Body of pancreas (tissue), 4 donors: ENCODE data around the gene BORCS6. TPM values are rescaled to one million over a fixed set of nuclear protein-coding genes. Genes with fewer than 3 reads are reported as not detected.

ENCODE experiments used
- ATAC-seq: fragments of 150-250 bp; one replicate; pipeline ENCODE4 v1.9.1; 2016
- DNase-seq, 4 donors: peaks; one replicate each; pipeline ENCODE4 v3.0.0-alpha.2; 2019
- H3K27ac ChIP-seq, 4 donors: fragments of 200-600 bp; sonication (generic); 1 replicate in 3 of 4; 2 replicates in 1 of 4; pipeline versions ENCODE4 v1.5.1 to v1.6.1; 2016 to 2019; ENCODE audit warnings: mild to moderate bottlenecking in 1 of 4, mixed read lengths in 1 of 4, moderate library complexity in 1 of 4
- H3K27me3 ChIP-seq, 2 donors: fragments of 200-600 bp; sonication (generic); one replicate each; pipeline ENCODE4 v1.6.0; 2016; ENCODE audit warnings: mild to moderate bottlenecking in 1 of 2
- H3K36me3 ChIP-seq, 2 donors: fragments of 200-600 bp; sonication (generic); replicated peaks in 1 of 2; 2 replicates each; pipeline ENCODE4 v1.5.1; 2016; ENCODE audit warnings: low read depth in 2 of 2; ENCODE audit not compliant: insufficient read depth in 1 of 2
- H3K4me1 ChIP-seq: fragments of 200-600 bp; sonication (generic); one replicate; pipeline ENCODE4 v1.6.0; 2016
- H3K4me3 ChIP-seq, 2 donors: fragments of 200-600 bp; sonication (generic); 1 replicate in 1 of 2; 2 replicates in 1 of 2; pipeline ENCODE4 v1.5.1; 2016 to 2019
- H3K9me3 ChIP-seq, 3 donors: fragments of 200-600 bp; sonication (generic); 1 replicate in 2 of 3; 2 replicates in 1 of 3; pipeline ENCODE4 v1.5.1; 2016
- POLR2A ChIP-seq, 3 donors: fragments of 450-650 bp; IDR thresholded peaks; one replicate each; pipeline ENCODE4 v1.6.1; 2016; ENCODE audit warnings: antibody characterized with exemption in 3 of 3, mild to moderate bottlenecking in 2 of 3
- WGBS, 2 donors: methylation state at CpG; one replicate each; pipeline ENCODE4 v1.1.5; 2017; 5-methylcytosine and 5-hydroxymethylcytosine counted together
- intact Hi-C: fragments of 100-400 bp; cut with DNase I; formaldehyde crosslinking; loops from one replicate; pipeline ENCODE4 v1.15.1; 2023
- total RNA-seq, 2 donors: library from RNA; depleted of rRNA; stranded (reverse); fragments of >200 nt; gene quantifications; one replicate each; pipeline ENCODE4 v1.1.0, GENCODE V29; 2016
- TF ChIP-seq, protein P1 (sequence below), 7 experiments: fragments of 450-650 bp in 4 of 7; fragments of 200-600 bp in 3 of 7; sonication (generic) in 3 of 7; IDR thresholded peaks; one replicate each; pipeline ENCODE4 v1.5.1; 2016 to 2019; ENCODE audit warnings: antibody characterized with exemption in 7 of 7

BORCS6 gene
- total RNA-seq, 2 donors from 2014 or later, result 11.9 to 16.2 TPM

DNA sequence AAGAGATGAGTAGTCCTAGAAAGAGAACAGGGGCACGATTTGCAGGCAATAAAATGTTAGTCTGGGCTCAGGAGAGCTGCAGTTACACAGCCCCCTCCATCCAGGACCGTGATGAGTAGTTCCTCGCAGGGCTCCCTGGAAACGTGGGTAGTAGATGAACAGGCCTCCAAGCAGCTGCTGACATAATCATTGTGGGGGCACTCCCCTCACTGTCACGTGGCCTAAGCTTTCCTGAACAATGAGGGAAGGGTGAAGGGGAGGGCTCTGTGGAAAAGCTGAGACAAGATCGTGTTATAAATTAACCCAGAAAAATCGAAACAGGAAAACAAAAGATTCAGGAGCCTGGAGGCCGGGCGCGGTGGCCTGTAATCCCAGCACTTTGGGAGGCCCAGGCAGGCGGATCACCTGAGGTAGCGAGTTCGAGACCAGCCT lies 36.4 kb downstream of the BORCS6 start:
- ATAC-seq (peak; percentile 25), DNase-seq (peak; percentile 87 to 97 (median 90))
- H3K4me1 ChIP-seq, result peaks cover 63% of the 10 kb centered on the region
- no peak overlapping the region for H3K4me3 ChIP-seq
- peak in 1 of 3 donors; percentile 29 for TF ChIP-seq POLR2A (IDR thresholded peaks at IDR 0.05)
- TF ChIP-seq, protein P1, sequence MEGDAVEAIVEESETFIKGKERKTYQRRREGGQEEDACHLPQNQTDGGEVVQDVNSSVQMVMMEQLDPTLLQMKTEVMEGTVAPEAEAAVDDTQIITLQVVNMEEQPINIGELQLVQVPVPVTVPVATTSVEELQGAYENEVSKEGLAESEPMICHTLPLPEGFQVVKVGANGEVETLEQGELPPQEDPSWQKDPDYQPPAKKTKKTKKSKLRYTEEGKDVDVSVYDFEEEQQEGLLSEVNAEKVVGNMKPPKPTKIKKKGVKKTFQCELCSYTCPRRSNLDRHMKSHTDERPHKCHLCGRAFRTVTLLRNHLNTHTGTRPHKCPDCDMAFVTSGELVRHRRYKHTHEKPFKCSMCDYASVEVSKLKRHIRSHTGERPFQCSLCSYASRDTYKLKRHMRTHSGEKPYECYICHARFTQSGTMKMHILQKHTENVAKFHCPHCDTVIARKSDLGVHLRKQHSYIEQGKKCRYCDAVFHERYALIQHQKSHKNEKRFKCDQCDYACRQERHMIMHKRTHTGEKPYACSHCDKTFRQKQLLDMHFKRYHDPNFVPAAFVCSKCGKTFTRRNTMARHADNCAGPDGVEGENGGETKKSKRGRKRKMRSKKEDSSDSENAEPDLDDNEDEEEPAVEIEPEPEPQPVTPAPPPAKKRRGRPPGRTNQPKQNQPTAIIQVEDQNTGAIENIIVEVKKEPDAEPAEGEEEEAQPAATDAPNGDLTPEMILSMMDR (IDR thresholded peaks at IDR 0.05), result peak in 1 of 7 experiments; percentile 9
- no peaks in the 10 kb centered on the region for H3K27me3 ChIP-seq
- peak overlapping the region; percentile 99 to 100 (median 100) for H3K27ac ChIP-seq
- peaks cover 13 to 14% of the 10 kb centered on the region in 2 donors for H3K36me3 ChIP-seq
- intact Hi-C loops, result no loop called here
- 4 to 8% methylated on average over 13 of the region's 13 CpGs for WGBS, 2 donors
- no peaks in the 10 kb centered on the region for H3K9me3 ChIP-seq

DNA sequence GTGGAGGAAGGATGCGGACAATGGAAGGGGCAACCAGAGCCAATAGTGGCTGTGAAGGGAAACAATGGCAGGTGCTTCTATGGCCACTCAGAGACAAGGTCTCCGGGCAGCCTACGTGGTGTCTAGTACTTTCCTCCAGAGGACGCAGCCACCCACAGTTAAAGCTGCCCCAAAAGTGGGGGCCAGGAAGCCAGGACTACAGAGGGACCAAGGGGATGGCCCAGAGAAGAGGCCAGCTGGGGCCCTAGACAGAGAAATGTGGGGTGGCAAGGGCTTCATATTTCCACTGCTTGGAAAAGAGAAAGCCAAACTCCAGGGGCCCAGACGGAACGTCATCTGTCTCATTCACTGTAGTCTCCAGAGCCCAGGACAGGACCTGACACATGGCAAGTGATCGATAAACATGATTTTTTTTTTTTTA lies 36.9 kb downstream of the BORCS6 start:
- no peaks in the 10 kb centered on the region for H3K9me3 ChIP-seq
- H3K36me3 ChIP-seq, result peaks cover 18 to 19% of the 10 kb centered on the region in 2 donors
- ATAC-seq (no peak), DNase-seq (peak in 2 of 4 donors; percentile 44)
- peaks cover 64% of the 10 kb centered on the region for H3K4me1 ChIP-seq
- H3K27ac ChIP-seq, result peak overlapping the region; percentile 99 to 100 (median 100)
- H3K27me3 ChIP-seq, result no peaks in the 10 kb centered on the region
- WGBS, 2 donors, result 52 to 54% methylated on average over 7 of the region's 7 CpGs
- TF ChIP-seq, protein P1 (IDR thresholded peaks at IDR 0.05), result no peak
- TF ChIP-seq POLR2A (IDR thresholded peaks at IDR 0.05), result no peak
- no peak overlapping the region for H3K4me3 ChIP-seq
- intact Hi-C loops, result no loop called here

DNA sequence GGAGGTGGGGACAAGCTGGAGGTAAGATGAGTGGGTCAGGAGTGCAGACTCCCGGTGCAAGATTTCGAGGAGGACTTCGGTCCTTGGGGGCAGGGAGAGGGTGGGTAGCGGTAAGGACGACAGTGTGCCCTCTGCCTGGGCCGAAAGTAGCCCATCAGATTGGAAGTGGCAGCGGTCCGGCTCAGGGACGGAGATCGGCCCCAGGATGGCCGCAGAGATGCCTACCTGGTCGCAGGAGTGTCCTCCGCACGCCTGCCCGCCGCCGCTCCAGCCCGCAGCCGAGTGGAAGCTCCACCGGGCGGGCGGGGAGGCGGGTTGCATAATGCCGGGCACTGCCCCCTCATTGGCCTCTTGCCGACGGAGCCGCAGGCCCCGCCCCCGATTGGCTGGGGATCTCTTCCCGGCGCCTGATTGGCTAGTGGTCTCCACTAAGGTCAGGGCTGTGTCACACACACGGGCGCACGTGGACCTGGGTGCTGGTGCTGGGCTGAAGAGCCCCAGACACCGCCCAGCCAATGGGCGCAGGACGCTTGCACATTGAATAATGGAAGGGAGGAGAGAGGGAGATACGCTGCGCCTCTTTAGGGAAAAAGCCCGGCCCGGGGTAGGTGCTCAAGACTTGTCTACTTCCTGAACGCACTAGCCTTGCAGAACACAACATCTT lies 37.7 kb downstream of the BORCS6 start, which contains the start of gene PER1:
TSS of gene PER1 (minus strand) at position 293 of the 664 bp plus-strand sequence. CDS start 1,698 bp downstream, outside the sequence.
- peaks cover 62% of the 10 kb centered on the region for H3K4me1 ChIP-seq
- DNase-seq (peak; percentile 97 to 98 (median 98)), ATAC-seq (peak; percentile 33)
- H3K9me3 ChIP-seq, result no peaks in the 10 kb centered on the region
- H3K36me3 ChIP-seq, result peaks cover 26 to 27% of the 10 kb centered on the region in 2 donors
- H3K27me3 ChIP-seq, result no peaks in the 10 kb centered on the region
- H3K4me3 ChIP-seq, result peak within 1 kb of the TSS; percentile 25 to 61
- intact Hi-C loops, result no loop called here
- peak in 1 of 3 donors; percentile 98 for TF ChIP-seq POLR2A (IDR thresholded peaks at IDR 0.05)
- TF ChIP-seq, protein P1 (IDR thresholded peaks at IDR 0.05), result peak in 1 of 7 experiments; percentile 4
- peak within 1 kb of the TSS; percentile 99 to 100 (median 100) for H3K27ac ChIP-seq
- 5 to 17% methylated on average over 12 to 40 of the region's 42 CpGs for WGBS, 2 donors

DNA sequence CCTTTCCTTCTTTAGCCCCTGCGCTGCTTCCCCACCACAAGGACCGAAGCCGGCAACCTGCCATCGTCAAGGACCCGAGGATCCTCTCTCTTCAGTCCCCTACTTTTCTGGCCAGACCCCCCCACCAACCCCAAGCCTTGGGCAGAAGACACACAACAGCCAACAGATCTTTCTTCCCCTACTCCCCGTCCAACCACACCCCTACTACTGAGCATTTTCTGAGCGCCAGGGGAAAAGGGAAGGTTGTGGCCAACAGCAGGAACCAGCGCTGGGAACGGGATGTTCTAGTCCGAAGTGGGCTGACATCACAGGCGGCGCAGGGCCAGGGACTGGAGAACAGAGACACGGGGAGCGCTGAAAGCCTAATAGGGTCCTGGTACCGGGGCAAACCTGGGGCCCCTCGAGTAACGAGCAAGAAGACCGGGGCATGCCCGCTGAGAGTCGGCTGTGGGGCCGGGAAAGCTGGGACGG lies 38.3 kb downstream of the BORCS6 start:
- 12 to 27% methylated on average over 22 of the region's 22 CpGs for WGBS, 2 donors
- no peaks in the 10 kb centered on the region for H3K27me3 ChIP-seq
- H3K9me3 ChIP-seq, result no peaks in the 10 kb centered on the region
- H3K4me1 ChIP-seq, result peaks cover 58% of the 10 kb centered on the region
- H3K36me3 ChIP-seq, result peaks cover 31 to 33% of the 10 kb centered on the region in 2 donors
- ATAC-seq (peak; percentile 2), DNase-seq (peak; percentile 88 to 95 (median 92))
- intact Hi-C loops, result no loop called here
- H3K4me3 ChIP-seq, result peak overlapping the region; percentile 25 to 61
- peak overlapping the region; percentile 99 to 100 (median 100) for H3K27ac ChIP-seq
- TF ChIP-seq, protein P1 (IDR thresholded peaks at IDR 0.05), result no peak
- peak in 1 of 3 donors; percentile 60 for TF ChIP-seq POLR2A (IDR thresholded peaks at IDR 0.05)
